Stomach (tissue), 9 donors: Measurements from ENCODE around the gene SCGB1D4. TPM values are rescaled to one million over a fixed set of nuclear protein-coding genes. Genes with fewer than 3 reads are reported as not detected.

ENCODE experiments used
- DNase-seq, 2 donors: peaks; one replicate each; pipeline versions ENCODE4 v3.0.0 to v3.0.0-alpha.2; 2013 to 2019
- H3K27ac ChIP-seq, 5 donors: fragments of 200-600 bp in 4 of 5; sonication (generic) in 4 of 5; one replicate each; pipeline ENCODE4 v1.5.1; 2013 to 2019; ENCODE audit warnings: mild to moderate bottlenecking in 1 of 5, moderate library complexity in 1 of 5
- H3K27me3 ChIP-seq, 3 donors: fragments of 200-600 bp; sonication (generic); one replicate each; pipeline ENCODE4 v1.5.1; 2017 to 2019; ENCODE audit warnings: mixed run types in 1 of 3
- H3K36me3 ChIP-seq, 4 donors: fragments of 200-600 bp; sonication (generic); 1 replicate in 3 of 4; 2 replicates in 1 of 4; pipeline ENCODE4 v1.5.1; 2016 to 2019
- H3K4me1 ChIP-seq, 4 donors: fragments of 200-600 bp; sonication (generic); one replicate each; pipeline ENCODE4 v1.5.1; 2016 to 2019
- H3K4me3 ChIP-seq, 4 donors: fragments of 200-600 bp; sonication (generic) in 3 of 4; one replicate each; pipeline ENCODE4 v1.5.1; 2016 to 2019; ENCODE audit warnings: mild to moderate bottlenecking in 1 of 4
- H3K9me3 ChIP-seq, 4 donors: fragments of 200-600 bp; sonication (generic); one replicate each; pipeline ENCODE4 v1.5.1; 2016 to 2019
- EP300 ChIP-seq: sonication (generic); formaldehyde crosslinking; IDR thresholded peaks from one replicate; pipeline ENCODE4 v1.6.1; 2017; ENCODE audit warnings: antibody characterized with exemption
- POLR2A ChIP-seq, 4 donors: fragments of 450-650 bp; IDR thresholded peaks; one replicate each; pipeline ENCODE4 v1.6.1; 2016; ENCODE audit warnings: antibody characterized with exemption in 4 of 4, control low read depth in 2 of 4, mild to moderate bottlenecking in 1 of 4, moderate library complexity in 1 of 4
- POLR2AphosphoS5 ChIP-seq, 3 donors: sonication (generic); formaldehyde crosslinking; IDR thresholded peaks; one replicate each; pipeline ENCODE4 v1.6.1; 2016; ENCODE audit warnings: antibody characterized with exemption in 3 of 3
- WGBS, 5 donors: extraction: QIAGEN DNeasy Blood & Tissue Kit in 3 of 5; methylation state at CpG; one replicate each; pipeline versions ENCODE4 v1.1.5 to v1.1.7; 2013 to 2018; 5-methylcytosine and 5-hydroxymethylcytosine counted together
- intact Hi-C: fragments of 100-400 bp; cut with DNase I; formaldehyde crosslinking; loops from one replicate; pipeline ENCODE4 v1.15.1; 2023; ENCODE audit warnings: low total_unique reads
- polyA plus RNA-seq, 3 donors: library from polyadenylated mRNA; stranded (reverse); fragments of 200-250 nt; gene quantifications; one replicate each; pipeline ENCODE4 v1.2.3, GENCODE V29; 2013
- total RNA-seq, 5 donors: library from RNA; depleted of rRNA; stranded (reverse); fragments of >200 nt; gene quantifications; one replicate each; pipeline versions ENCODE4 v1.1.0 to v1.2.3, GENCODE V29; 2014 to 2016
- TF ChIP-seq, protein P1 (sequence below), 7 experiments: fragments of 450-650 bp in 4 of 7; fragments of 200-600 bp in 3 of 7; sonication (generic) in 3 of 7; IDR thresholded peaks; one replicate each; pipeline ENCODE4 v1.5.1; 2016 to 2019; ENCODE audit warnings: antibody characterized with exemption in 7 of 7, control low read depth in 2 of 7, mild to moderate bottlenecking in 1 of 7
- donor health status: healthy with polysubstance abuse.
- donor health status: Bipolar disorder and iron deficiency.
- donor health status: healthy.

The SCGB1D4 gene
- total and polyA plus RNA-seq, 8 donors, result not detected

GRCh38 chr11:62306227-62306626 is 7.4 kb upstream of the SCGB1D4 start:
- intact Hi-C loops, result no loop called here
- TF ChIP-seq POLR2AphosphoS5 (IDR thresholded peaks at IDR 0.05) (no peak), EP300 (no peak), POLR2A (IDR thresholded peaks at IDR 0.05) (no peak)
- TF ChIP-seq, protein P1, sequence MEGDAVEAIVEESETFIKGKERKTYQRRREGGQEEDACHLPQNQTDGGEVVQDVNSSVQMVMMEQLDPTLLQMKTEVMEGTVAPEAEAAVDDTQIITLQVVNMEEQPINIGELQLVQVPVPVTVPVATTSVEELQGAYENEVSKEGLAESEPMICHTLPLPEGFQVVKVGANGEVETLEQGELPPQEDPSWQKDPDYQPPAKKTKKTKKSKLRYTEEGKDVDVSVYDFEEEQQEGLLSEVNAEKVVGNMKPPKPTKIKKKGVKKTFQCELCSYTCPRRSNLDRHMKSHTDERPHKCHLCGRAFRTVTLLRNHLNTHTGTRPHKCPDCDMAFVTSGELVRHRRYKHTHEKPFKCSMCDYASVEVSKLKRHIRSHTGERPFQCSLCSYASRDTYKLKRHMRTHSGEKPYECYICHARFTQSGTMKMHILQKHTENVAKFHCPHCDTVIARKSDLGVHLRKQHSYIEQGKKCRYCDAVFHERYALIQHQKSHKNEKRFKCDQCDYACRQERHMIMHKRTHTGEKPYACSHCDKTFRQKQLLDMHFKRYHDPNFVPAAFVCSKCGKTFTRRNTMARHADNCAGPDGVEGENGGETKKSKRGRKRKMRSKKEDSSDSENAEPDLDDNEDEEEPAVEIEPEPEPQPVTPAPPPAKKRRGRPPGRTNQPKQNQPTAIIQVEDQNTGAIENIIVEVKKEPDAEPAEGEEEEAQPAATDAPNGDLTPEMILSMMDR (IDR thresholded peaks at IDR 0.05), result no peak

DNA sequence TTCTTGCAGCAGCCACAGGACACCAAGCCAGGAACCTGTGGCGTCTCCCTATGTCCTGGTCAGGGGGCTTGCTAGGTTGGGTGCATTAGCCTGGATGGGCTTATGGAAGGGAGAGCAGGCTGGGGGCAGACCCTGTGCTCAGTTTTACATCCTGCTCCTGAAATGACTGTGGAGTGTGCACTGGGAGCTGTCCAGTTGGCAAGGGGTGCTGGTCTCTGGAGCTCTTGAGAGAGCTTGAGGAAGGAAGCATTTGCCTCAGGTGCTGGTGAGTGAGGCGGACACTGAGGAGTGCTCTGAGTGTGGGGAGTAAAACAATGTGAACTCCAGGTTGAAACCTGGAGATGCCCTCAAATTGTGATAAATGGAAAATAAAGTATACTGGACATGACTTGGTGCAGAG is 3.4 kb downstream of the SCGB1D4 start:
- Histone ChIP-seq H3K4me3 (no peak overlapping the region), H3K9me3 (no peaks in the 10 kb centered on the region), H3K27ac (no peak overlapping the region), H3K36me3 (no peaks in the 10 kb centered on the region), H3K4me1 (no peaks in the 10 kb centered on the region), H3K27me3 (peaks cover 0 to 23% (median 5%) of the 10 kb centered on the region in 3 donors)
- peak in 1 of 2 donors; percentile 71 for DNase-seq
- WGBS, 5 donors, result 20 to 42% (median 33%) methylated on average over 1 to 2 of the region's 2 CpGs
- intact Hi-C loops, result no loop called here
- TF ChIP-seq EP300 (no peak), POLR2A (IDR thresholded peaks at IDR 0.05) (no peak), POLR2AphosphoS5 (IDR thresholded peaks at IDR 0.05) (no peak)
- TF ChIP-seq, protein P1 (IDR thresholded peaks at IDR 0.05), result no peak

More at GRCh38 chr11:62306227-62306626, 7.4 kb upstream of the SCGB1D4 start:
- H3K27me3 ChIP-seq, result peaks cover 0 to 19% (median 8%) of the 10 kb centered on the region in 3 donors
- no peaks in the 10 kb centered on the region for H3K36me3 ChIP-seq
- no peak overlapping the region for H3K4me3 ChIP-seq
- H3K27ac ChIP-seq, result no peak overlapping the region
- H3K9me3 ChIP-seq, result peaks cover 0 to 7% (median 2%) of the 10 kb centered on the region in 4 donors
- WGBS, 5 donors, result 25 to 48% (median 31%) methylated on average over 5 to 6 of the region's 6 CpGs
- H3K4me1 ChIP-seq, result no peaks in the 10 kb centered on the region
- DNase-seq, result no peak

DNA sequence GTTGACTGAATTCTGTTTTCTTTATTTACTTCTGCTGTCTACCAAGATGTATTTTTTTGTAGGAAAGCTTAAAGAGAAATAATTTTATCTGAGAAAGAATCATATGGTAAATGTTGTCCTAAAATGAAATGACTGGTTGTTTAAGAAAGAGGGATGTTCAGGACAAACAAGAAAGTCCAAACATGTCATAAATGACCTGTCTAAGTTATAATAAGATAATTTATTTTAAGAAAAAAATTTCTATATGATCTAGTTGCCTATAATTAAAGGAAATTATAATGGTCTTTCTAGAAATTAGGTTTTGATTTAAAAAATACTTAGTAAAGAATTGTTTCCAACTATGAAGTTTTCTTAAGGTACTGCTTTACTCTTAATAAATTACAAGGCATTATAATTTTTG is 18.4 kb downstream of the SCGB1D4 start:
- intact Hi-C loops, result no loop called here

DNA sequence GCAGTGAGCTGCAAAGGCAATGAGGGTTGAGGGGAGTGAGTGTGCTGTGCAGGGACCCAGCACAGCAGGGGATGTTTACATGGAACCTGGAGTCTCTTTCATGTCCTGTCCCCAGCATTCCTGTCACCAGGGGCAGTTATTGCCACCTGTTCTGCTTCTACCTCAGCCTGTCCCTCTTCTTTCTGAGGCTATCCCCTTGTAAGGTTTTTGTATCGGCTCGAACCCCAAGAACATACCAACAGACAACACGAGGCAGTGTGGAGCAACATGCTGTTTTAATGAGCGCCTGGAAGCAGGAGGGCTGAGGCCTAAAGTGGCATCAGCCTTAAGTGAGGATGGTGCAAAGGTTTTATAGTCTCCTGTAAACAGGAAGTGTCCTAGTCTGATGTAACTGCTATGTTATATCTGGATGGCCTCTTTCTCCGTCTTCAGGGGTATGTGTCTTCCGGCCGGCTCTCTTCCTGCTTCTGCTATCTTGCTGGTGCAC is 25.0 kb downstream of the SCGB1D4 start:
- H3K4me1 ChIP-seq, result no peaks in the 10 kb centered on the region
- H3K9me3 ChIP-seq, result no peaks in the 10 kb centered on the region
- H3K27me3 ChIP-seq, result peaks cover 0 to 4% (median 0%) of the 10 kb centered on the region in 3 donors
- no peak overlapping the region for H3K4me3 ChIP-seq
- intact Hi-C loops, result no loop called here
- no peak overlapping the region for H3K27ac ChIP-seq
- no peak for DNase-seq
- 76 to 89% (median 78%) methylated on average over 7 of the region's 7 CpGs for WGBS, 5 donors
- no peaks in the 10 kb centered on the region for H3K36me3 ChIP-seq
- TF ChIP-seq POLR2AphosphoS5 (IDR thresholded peaks at IDR 0.05) (no peak), POLR2A (IDR thresholded peaks at IDR 0.05) (no peak), EP300 (no peak)
- TF ChIP-seq, protein P1 (IDR thresholded peaks at IDR 0.05), result no peak

More for the DNA sequence above, 18.4 kb downstream of the SCGB1D4 start:
- no peak overlapping the region for H3K4me3 ChIP-seq
- no peaks in the 10 kb centered on the region for H3K4me1 ChIP-seq
- H3K9me3 ChIP-seq, result no peaks in the 10 kb centered on the region
- no peak overlapping the region for H3K27ac ChIP-seq
- H3K27me3 ChIP-seq, result no peaks in the 10 kb centered on the region
- TF ChIP-seq POLR2AphosphoS5 (IDR thresholded peaks at IDR 0.05) (no peak), EP300 (no peak), POLR2A (IDR thresholded peaks at IDR 0.05) (no peak)
- TF ChIP-seq, protein P1 (IDR thresholded peaks at IDR 0.05), result no peak
- no peaks in the 10 kb centered on the region for H3K36me3 ChIP-seq
- DNase-seq, result no peak
